ENCODE measurements around the gene UPB1. TPM values are rescaled to one million over a fixed set of nuclear protein-coding genes. Genes with fewer than 3 reads are reported as not detected.

The UPB1 gene
- total and polyA plus RNA-seq, 10 of the 15 experiments (the other 5 are each of a cell fraction or from before 2014, with no cell fraction given) = 0.89 to 20.5 (median 3.1) TPM

DNA sequence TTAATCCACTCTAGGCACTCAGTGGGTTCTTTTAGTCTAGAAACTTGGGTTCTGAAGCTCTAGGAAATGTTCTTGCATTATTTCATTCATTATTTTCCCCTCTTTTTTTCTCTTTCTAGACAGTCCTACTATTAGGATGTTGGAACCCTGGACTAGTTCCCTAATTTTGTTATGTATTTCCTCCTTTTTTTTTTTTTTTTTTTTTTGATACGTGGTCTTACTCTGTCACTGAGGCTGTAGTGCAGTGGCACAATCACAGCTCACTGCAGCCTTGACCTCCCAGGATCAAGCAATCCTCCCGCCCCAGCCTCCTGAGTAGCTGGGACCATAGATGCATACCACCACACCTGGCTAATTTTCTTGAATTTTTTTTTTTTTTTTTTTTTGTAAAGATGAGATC lies 9.4 kb downstream of the UPB1 start:
- peaks cover 39% of the 10 kb centered on the region for H3K4me1 ChIP-seq (ENCODE audit: control insufficient read depth, insufficient read depth, low read length)
- RAD21 ChIA-PET (ENCODE audit: unreplicated experiment) = interaction anchor here (0.7 to 8.3 kb wide), 7 partner anchors 11 to 221 kb away, joined by 3 to 111 read pairs (median 42); partner anchors contain the start of gene ADORA2A

More for the DNA sequence above, 9.4 kb downstream of the UPB1 start:
- no peaks in the 10 kb centered on the region for H3K9me3 ChIP-seq (replicated peaks; ENCODE audit: control insufficient read depth, insufficient read depth, low read length)
- in situ Hi-C loops (cut with MboI) (no loop called here), intact Hi-C loops (cut with micrococcal nuclease; ENCODE audit: unreplicated experiment) (no loop called here)
- WGBS (ENCODE audit: insufficient coverage, insufficient replicate concordance, low lambda C conversion rate, missing lambda C conversion rate) = 50% methylated on average over 1 of the region's 2 CpGs
- DNase-seq (ENCODE audit: low read depth, low spot score) = no peak
- H2AFZ ChIP-seq (ENCODE audit: control insufficient read depth, low read depth, low read length) = no peak overlapping the region
- POLR2A ChIA-PET = interaction anchor here (0.6 to 6.7 kb wide), 10 partner anchors 11 to 147 kb away, joined by 3 to 48 read pairs (median 6); partner anchors contain the start of gene ADORA2A
- no peaks in the 10 kb centered on the region for H4K20me1 ChIP-seq (ENCODE audit: control insufficient read depth, insufficient read depth)
- H3K4me2 ChIP-seq (ENCODE audit: control insufficient read depth, insufficient read depth) = no peak overlapping the region
- H3K27ac ChIP-seq (ENCODE audit: control insufficient read depth, insufficient read depth) = peak overlapping the region; percentile 31; the same call in 1 of the 2 replicates
- no peak for ATAC-seq
- CTCF ChIA-PET = interaction anchor here (0.8 to 14.8 kb wide), 10 partner anchors 8 to 177 kb away, joined by 3 to 332 read pairs (median 5); partner anchors contain the start of gene ADORA2A
- no peaks in the 10 kb centered on the region for H3K36me3 ChIP-seq (ENCODE audit: control insufficient read depth in 2 of 2, insufficient read depth in 2 of 2, low read length in 1 of 2)
- no peaks in the 10 kb centered on the region for H3K79me2 ChIP-seq (ENCODE audit: control insufficient read depth, insufficient read depth, low read length)
- H3K27me3 ChIP-seq (replicated peaks in 1 of 2; ENCODE audit: control insufficient read depth in 2 of 2, insufficient read depth in 2 of 2, low read length in 1 of 2) = no peaks in the 10 kb centered on the region; a peak in 1 of 4 replicates
- SMC1A ChIA-PET (ENCODE audit: uncharacterized antibody, unreplicated experiment) = interaction anchor here (1.0 to 8.2 kb wide), 14 partner anchors 10 to 219 kb away, joined by 3 to 122 read pairs (median 5); no protein-coding TSS in a partner anchor
- no peak overlapping the region for H3K4me3 ChIP-seq
- TF ChIP-seq, protein P1, sequence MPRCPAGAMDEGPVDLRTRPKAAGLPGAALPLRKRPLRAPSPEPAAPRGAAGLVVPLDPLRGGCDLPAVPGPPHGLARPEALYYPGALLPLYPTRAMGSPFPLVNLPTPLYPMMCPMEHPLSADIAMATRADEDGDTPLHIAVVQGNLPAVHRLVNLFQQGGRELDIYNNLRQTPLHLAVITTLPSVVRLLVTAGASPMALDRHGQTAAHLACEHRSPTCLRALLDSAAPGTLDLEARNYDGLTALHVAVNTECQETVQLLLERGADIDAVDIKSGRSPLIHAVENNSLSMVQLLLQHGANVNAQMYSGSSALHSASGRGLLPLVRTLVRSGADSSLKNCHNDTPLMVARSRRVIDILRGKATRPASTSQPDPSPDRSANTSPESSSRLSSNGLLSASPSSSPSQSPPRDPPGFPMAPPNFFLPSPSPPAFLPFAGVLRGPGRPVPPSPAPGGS (IDR thresholded peaks at IDR 0.05; ENCODE audit: borderline replicate concordance, insufficient read depth, low read depth, low read length, poor library complexity, severe bottlenecking) = no peak
- TF ChIP-seq MLLT1 (IDR thresholded peaks at IDR 0.05) = 0 out of 2 replicates have a peak, but pooled peaks have one; percentile 28
- BruUV-seq (replicated peaks) = no TSS peak
- no peak for FAIRE-seq
- H3K9ac ChIP-seq (ENCODE audit: control insufficient read depth, insufficient read depth, low read length) = no peak overlapping the region

All from GM12878 (cell line).